Liver (tissue), 3 donors: ENCODE measurements around the gene ACOXL.

Experiments used
- CTCF ChIP-seq: fragments of 150-350 bp; IDR thresholded peaks from 2 replicates; pipeline ENCODE4 v1.5.1; 2017; ENCODE audit warnings: improper control_type of control experiment, low read depth, low read length; ENCODE audit not compliant: missing input control
- FOXA1 ChIP-seq: IDR thresholded peaks from 2 replicates; pipeline ENCODE4 v1.6.1; 2016; ENCODE audit warnings: antibody characterized with exemption
- FOXA2 ChIP-seq: IDR thresholded peaks from 2 replicates; pipeline ENCODE4 v1.6.1; 2016; ENCODE audit warnings: antibody characterized with exemption
- GABPA ChIP-seq, 2 donors: IDR thresholded peaks in 1 of 2; conservative IDR thresholded peaks in 1 of 2; 2 replicates each; pipeline ENCODE4 v1.6.1; 2016; ENCODE audit warnings: antibody characterized with exemption in 2 of 2, mild to moderate bottlenecking in 1 of 2, moderate library complexity in 1 of 2
- JUND ChIP-seq, 2 donors: IDR thresholded peaks; 2 replicates each; pipeline ENCODE4 v1.6.1; 2016; ENCODE audit warnings: antibody characterized with exemption in 2 of 2
- RXRA ChIP-seq, 2 donors: IDR thresholded peaks; 2 replicates each; pipeline ENCODE4 v1.6.1; 2017 to 2018; ENCODE audit warnings: antibody characterized with exemption in 2 of 2, mild to moderate bottlenecking in 1 of 2
- TAF1 ChIP-seq: conservative IDR thresholded peaks from 2 replicates; pipeline ENCODE4 v1.6.1; 2016; ENCODE audit warnings: antibody characterized with exemption, mild to moderate bottlenecking
- YY1 ChIP-seq: IDR thresholded peaks from 2 replicates; pipeline ENCODE4 v1.6.1; 2016; ENCODE audit warnings: antibody characterized with exemption, mild to moderate bottlenecking
- TF ChIP-seq, protein P1 (sequence below): IDR thresholded peaks from 2 replicates; pipeline ENCODE4 v1.6.1; 2016; ENCODE audit warnings: antibody characterized with exemption
- donor health status: healthy.
- donor health status: healthy.

DNA sequence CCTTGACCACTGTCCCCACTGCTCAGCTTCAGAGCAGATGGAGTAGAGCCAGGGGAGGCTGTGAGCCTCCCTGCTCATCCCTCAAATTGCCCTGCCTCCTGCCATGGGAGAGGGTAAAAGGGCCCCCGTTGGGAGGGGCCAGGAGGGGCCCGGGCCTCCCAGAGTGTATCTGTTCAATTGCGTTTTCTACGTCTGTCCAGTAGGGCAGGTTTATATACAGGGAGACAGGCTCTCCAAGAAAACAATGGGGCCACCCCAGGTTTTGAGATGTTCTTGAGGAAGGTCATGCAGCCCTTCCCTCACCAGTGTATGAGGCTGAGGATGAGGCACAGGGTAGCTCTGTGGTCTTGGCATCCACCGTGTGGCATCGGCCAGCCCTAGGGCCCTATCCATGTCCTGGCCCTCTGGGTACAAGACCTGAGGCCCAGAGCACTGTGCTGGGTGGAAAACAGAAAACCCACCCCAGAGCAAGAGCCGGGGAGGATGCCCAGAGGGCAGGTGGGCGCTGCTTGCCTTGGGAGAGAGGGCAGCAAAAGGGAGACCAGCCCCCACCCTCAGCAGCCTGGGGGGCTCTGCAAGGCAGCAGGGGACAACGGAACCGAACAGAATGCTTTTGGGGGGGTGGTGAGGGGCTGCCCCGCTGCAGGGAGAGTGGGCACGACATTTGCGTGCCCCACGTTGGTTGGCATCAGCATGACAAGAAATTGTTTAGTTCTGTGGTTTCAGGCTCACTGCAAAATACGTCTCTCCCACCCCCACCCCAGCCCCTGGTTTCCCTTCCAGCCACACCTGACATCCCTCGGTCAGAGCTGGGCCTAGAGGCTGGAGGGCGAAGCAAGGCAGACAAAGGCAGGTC is 141.5 kb downstream of the ACOXL start:
- TF ChIP-seq FOXA2 (no peak), GABPA (IDR thresholded peaks at IDR 0.05 in 1 of 2, conservative IDR thresholded peaks at IDR 0.05 in 1 of 2) (no peak), YY1 (no peak), CTCF (no peak), FOXA1 (no peak), RXRA (IDR thresholded peaks at IDR 0.05) (no peak), JUND (IDR thresholded peaks at IDR 0.05) (no peak), TAF1 (no peak)
- TF ChIP-seq, protein P1, sequence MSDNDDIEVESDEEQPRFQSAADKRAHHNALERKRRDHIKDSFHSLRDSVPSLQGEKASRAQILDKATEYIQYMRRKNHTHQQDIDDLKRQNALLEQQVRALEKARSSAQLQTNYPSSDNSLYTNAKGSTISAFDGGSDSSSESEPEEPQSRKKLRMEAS = no peak
